H9 (cell line): ENCODE data around the gene DYNC1H1. TPM values are rescaled to one million over a fixed set of nuclear protein-coding genes. Genes with fewer than 3 reads are reported as not detected.

Experiments
- DNase-seq: peaks from one replicate; pipeline ENCODE4 v3.0.0-alpha.2; 2017
- H2AFZ ChIP-seq: one replicate; pipeline ENCODE4 v1.6.1; 2013; ENCODE audit warnings: mild to moderate bottlenecking, low read length, control low read depth, moderate library complexity
- H2AK5ac ChIP-seq: 2 replicates; pipeline ENCODE4 v1.6.1; 2013; ENCODE audit warnings: low read length, control low read depth, mixed read lengths; ENCODE audit not compliant: insufficient read length
- H2BK120ac ChIP-seq: one replicate; pipeline ENCODE4 v1.6.1; 2013; ENCODE audit warnings: low read depth, mild to moderate bottlenecking, low read length, control low read depth, inconsistent platforms; ENCODE audit not compliant: poor library complexity, severe bottlenecking
- H2BK12ac ChIP-seq: 2 replicates; pipeline ENCODE4 v1.6.1; 2013; ENCODE audit warnings: low read length, control low read depth, mixed read lengths, low read depth; ENCODE audit not compliant: insufficient read length
- H2BK15ac ChIP-seq: 2 replicates; pipeline ENCODE4 v1.6.1; 2013; ENCODE audit warnings: low read depth, low read length, control low read depth
- H2BK20ac ChIP-seq: one replicate; pipeline ENCODE4 v1.6.1; 2013; ENCODE audit warnings: low read depth, mild to moderate bottlenecking, low read length, control low read depth, inconsistent platforms; ENCODE audit not compliant: poor library complexity, severe bottlenecking
- H2BK5ac ChIP-seq: 2 replicates; pipeline ENCODE4 v1.6.1; 2013; ENCODE audit warnings: low read length, control low read depth, mixed read lengths; ENCODE audit not compliant: insufficient read length
- H3K14ac ChIP-seq: 2 replicates; pipeline ENCODE4 v1.6.1; 2013; ENCODE audit warnings: low read length, control low read depth; ENCODE audit not compliant: insufficient read depth
- H3K18ac ChIP-seq: 2 replicates; pipeline ENCODE4 v1.6.1; 2013; ENCODE audit warnings: low read depth, mild to moderate bottlenecking, mixed read lengths, low read length, control low read depth; ENCODE audit not compliant: insufficient read length
- H3K23ac ChIP-seq: 2 replicates; pipeline ENCODE4 v1.6.1; 2013; ENCODE audit warnings: low read length, control low read depth, mixed read lengths, low read depth; ENCODE audit not compliant: insufficient read length
- H3K23me2 ChIP-seq: 2 replicates; pipeline ENCODE4 v1.6.1; 2013; ENCODE audit warnings: low read depth, mild to moderate bottlenecking, mixed read lengths, low read length, control low read depth; ENCODE audit not compliant: insufficient read length, poor library complexity, severe bottlenecking
- H3K27ac ChIP-seq: 2 replicates; pipeline ENCODE4 v1.5.1; 2013; ENCODE audit warnings: low read length, control low read depth, mixed read lengths, low read depth; ENCODE audit not compliant: insufficient read length
- H3K27me3 ChIP-seq: 2 replicates; pipeline ENCODE4 v1.6.1; 2013; ENCODE audit warnings: low read length, control low read depth, inconsistent platforms; ENCODE audit not compliant: insufficient read depth
- H3K4ac ChIP-seq: 2 replicates; pipeline ENCODE4 v1.6.1; 2013; ENCODE audit warnings: low read depth, mild to moderate bottlenecking, control low read depth, inconsistent platforms, low read length, moderate library complexity
- H3K4me1 ChIP-seq: 2 replicates; pipeline ENCODE4 v1.6.1; 2013; ENCODE audit warnings: low read length, control low read depth, inconsistent platforms; ENCODE audit not compliant: insufficient read depth
- H3K4me2 ChIP-seq: 2 replicates; pipeline ENCODE4 v1.6.1; 2013; ENCODE audit warnings: low read length, control low read depth, mixed read lengths; ENCODE audit not compliant: insufficient read length, insufficient read depth
- H3K56ac ChIP-seq: 2 replicates; pipeline ENCODE4 v1.6.1; 2013; ENCODE audit warnings: low read depth, mild to moderate bottlenecking, mixed read lengths, low read length, control low read depth; ENCODE audit not compliant: insufficient read length
- H3K79me1 ChIP-seq: 2 replicates; pipeline ENCODE4 v1.6.1; 2013; ENCODE audit warnings: low read depth, mild to moderate bottlenecking, moderate library complexity, low read length, control low read depth, inconsistent platforms; ENCODE audit not compliant: insufficient read depth, poor library complexity, severe bottlenecking
- H3K79me2 ChIP-seq: 2 replicates; pipeline ENCODE4 v1.6.1; 2013; ENCODE audit warnings: low read length, control low read depth, inconsistent platforms; ENCODE audit not compliant: insufficient read depth
- H3K9ac ChIP-seq: 2 replicates; pipeline ENCODE4 v1.6.1; 2013; ENCODE audit warnings: low read length, control low read depth, mixed read lengths; ENCODE audit not compliant: insufficient read length; ENCODE audit errors: extremely low read depth
- H3K9me3 ChIP-seq: one replicate; pipeline ENCODE4 v1.6.1; 2013; ENCODE audit warnings: low read depth, low read length, inconsistent platforms; ENCODE audit not compliant: control insufficient read depth
- H3T11ph ChIP-seq: one replicate; pipeline ENCODE4 v1.6.1; 2013; ENCODE audit warnings: mild to moderate bottlenecking, low read length, control low read depth, inconsistent platforms
- H4K20me1 ChIP-seq: one replicate; pipeline ENCODE4 v1.6.1; 2013; ENCODE audit not compliant: control insufficient read depth, insufficient read length, insufficient read depth
- H4K5ac ChIP-seq: 2 replicates; pipeline ENCODE4 v1.6.1; 2013; ENCODE audit warnings: low read depth, mild to moderate bottlenecking, mixed read lengths, low read length, control low read depth; ENCODE audit not compliant: insufficient read length
- H4K8ac ChIP-seq: replicated peaks from 2 replicates; pipeline ENCODE4 v1.6.1; 2013; ENCODE audit warnings: low read length, control low read depth, mixed read lengths, low read depth; ENCODE audit not compliant: insufficient read length
- H4K91ac ChIP-seq: 2 replicates; pipeline ENCODE4 v1.6.1; 2013; ENCODE audit warnings: low read depth, mild to moderate bottlenecking, moderate library complexity, mixed read lengths, low read length, control low read depth; ENCODE audit not compliant: insufficient read length
- H3K27ac Mint-ChIP-seq, 3 experiments: 2 replicates in 2 of 3; 3 replicates in 1 of 3; pipeline ENCODE4 v1.8.0; 2020 to 2021; ENCODE audit warnings: mixed read lengths in 3 of 3, mild to moderate bottlenecking in 1 of 3, moderate library complexity in 1 of 3
- H3K27me3 Mint-ChIP-seq: 2 replicates; pipeline ENCODE4 v1.8.0; 2021; ENCODE audit warnings: low read depth, mild to moderate bottlenecking, moderate library complexity, mixed read lengths
- H3K36me3 Mint-ChIP-seq, 3 experiments: 2 replicates in 2 of 3; 3 replicates in 1 of 3; pipeline ENCODE4 v1.8.0; 2020 to 2021; ENCODE audit warnings: low read depth in 3 of 3, mixed read lengths in 3 of 3; ENCODE audit not compliant: insufficient read depth in 1 of 3
- H3K4me1 Mint-ChIP-seq, 2 experiments: 2 replicates each; pipeline ENCODE4 v1.8.0; 2020; ENCODE audit warnings: mixed read lengths in 2 of 2
- H3K4me3 Mint-ChIP-seq, 2 experiments: 2 replicates in 1 of 2; 3 replicates in 1 of 2; pipeline ENCODE4 v1.8.0; 2020 to 2021; ENCODE audit warnings: mild to moderate bottlenecking in 2 of 2, mixed read lengths in 2 of 2, moderate library complexity in 1 of 2
- H3K9me3 Mint-ChIP-seq, 2 experiments: 2 replicates in 1 of 2; 3 replicates in 1 of 2; pipeline ENCODE4 v1.8.0; 2020; ENCODE audit warnings: mild to moderate bottlenecking in 2 of 2, mixed read lengths in 2 of 2, moderate library complexity in 1 of 2
- CTCF ChIP-seq: fragments of 200-600 bp; sonication (generic); conservative IDR thresholded peaks from 3 replicates; pipeline ENCODE4 v1.8.0; 2021; ENCODE audit warnings: antibody characterized with exemption, mild to moderate bottlenecking
- WGBS: extraction: QIAGEN DNeasy Blood & Tissue Kit; methylation state at CpG from one replicate; pipeline ENCODE4 v1.1.7; 2013; ENCODE audit warnings: missing lambda C conversion rate, low lambda C conversion rate, mixed read lengths; ENCODE audit not compliant: insufficient read length; ENCODE audit errors: extremely low coverage; 5-methylcytosine and 5-hydroxymethylcytosine counted together
- total RNA-seq: library from RNA; stranded (reverse); gene quantifications from 2 replicates; pipeline ENCODE4 v1.2.1, GENCODE V29; 2021

The DYNC1H1 gene
- total RNA-seq, 1 experiment from 2014 or later: 359 TPM

DNA sequence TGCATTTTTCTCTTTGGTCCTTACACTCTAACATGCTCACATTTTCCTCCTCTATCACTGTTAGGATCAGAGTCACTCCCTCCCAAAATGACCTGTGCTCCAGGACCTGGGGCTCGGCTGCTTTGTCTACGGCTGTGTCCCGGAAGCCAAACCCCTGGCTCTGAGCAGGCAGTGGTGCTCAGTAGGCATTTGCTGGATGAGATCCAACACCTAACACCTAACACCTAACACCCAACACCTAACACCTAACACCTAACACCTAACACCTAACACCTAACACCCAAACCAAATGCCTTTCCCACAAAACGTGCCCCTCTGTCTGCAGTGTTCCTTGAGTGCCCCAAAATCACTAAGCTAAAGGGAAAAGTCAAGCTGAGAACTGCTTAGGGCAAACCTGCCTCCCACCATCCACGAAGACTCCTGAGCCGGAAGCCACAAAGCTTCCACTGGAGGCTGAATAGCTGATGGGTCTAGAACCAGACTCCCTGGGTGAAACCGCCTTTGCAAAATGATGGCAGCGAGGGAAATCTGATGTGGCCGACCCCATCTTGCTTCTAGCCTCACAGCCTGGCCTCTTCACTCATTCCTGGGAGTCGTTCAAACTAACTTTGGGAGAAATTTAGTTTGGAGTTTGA lies 93.2 kb downstream of the DYNC1H1 start:
- Histone ChIP-seq H2BK15ac (no peak overlapping the region), H4K20me1 (peaks cover 4% of the 10 kb centered on the region), H4K8ac (no peak overlapping the region), H3K4me2 (no peak overlapping the region), H2BK20ac (no peak overlapping the region), H3K79me2 (no peaks in the 10 kb centered on the region), H3K27me3 (no peaks in the 10 kb centered on the region), H3K56ac (no peak overlapping the region), H2AK5ac (no peak overlapping the region), H2BK5ac (no peak overlapping the region), H4K5ac (no peak overlapping the region), H3K79me1 (no peaks in the 10 kb centered on the region), H3K23ac (no peak overlapping the region), H3K9me3 (no peaks in the 10 kb centered on the region), H3K23me2 (no peaks in the 10 kb centered on the region), H3K9ac (no peak overlapping the region), H3K4ac (no peak overlapping the region), H3K14ac (no peak overlapping the region), H4K91ac (no peak overlapping the region), H3K4me1 (peaks cover 5% of the 10 kb centered on the region; the same call in 1 of the 2 replicates), H2AFZ (no peak overlapping the region), H3T11ph (no peak overlapping the region), H2BK12ac (no peak overlapping the region), H2BK120ac (no peak overlapping the region), H3K18ac (no peak overlapping the region), H3K27ac (no peak overlapping the region)
- whole genome bisulfite sequencing: no CpG with 5 or more reads among the region's 10 CpGs
- Mint-ChIP-seq H3K9me3 (no peaks in the 10 kb centered on the region; a peak in 1 of 5 replicates), H3K36me3 (peaks cover 3 to 16% (median 4%) of the 10 kb centered on the region in 3 experiments; a peak in 6 of 7 replicates), H3K27ac (peak overlapping the region in 2 of 3 experiments; percentile 51 to 66; a peak in 3 of 7 replicates), H3K4me1 (peaks cover 34 to 36% of the 10 kb centered on the region in 2 experiments), H3K27me3 (no peaks in the 10 kb centered on the region), H3K4me3 (peak overlapping the region in 1 of 2 experiments; percentile 56; a peak in 1 of 5 replicates)
- no peak for TF ChIP-seq CTCF
- no peak for DNase-seq
